GM23338 (cell line): ENCODE results near the gene NEK11. TPM values are rescaled to one million over a fixed set of nuclear protein-coding genes. Genes with fewer than 3 reads are reported as not detected.

Experiments used
- ATAC-seq: fragments of 200-7000 bp; cut with Tn5 transposase; 3 replicates; pipeline ENCODE4 v1.9.1; 2020
- DNase-seq: peaks from one replicate; pipeline ENCODE4 v3.0.0-alpha.2; 2015; ENCODE audit warnings: low spot score
- H2AFZ ChIP-seq: fragments of 200-600 bp; sonication (generic); 2 replicates; pipeline ENCODE4 v1.8.0; 2016; ENCODE audit warnings: antibody characterized with exemption, mild to moderate bottlenecking, moderate library complexity
- H3F3A ChIP-seq: fragments of 200-600 bp; sonication (generic); replicated peaks from 2 replicates; pipeline ENCODE4 v1.8.0; 2017; ENCODE audit warnings: antibody characterized with exemption, mixed run types, low read depth
- H3K27ac ChIP-seq: fragments of 200-600 bp; sonication (generic); 2 replicates; pipeline ENCODE4 v1.6.1; 2016; ENCODE audit warnings: low read depth
- H3K27me3 ChIP-seq: fragments of 200-600 bp; sonication (generic); 2 replicates; pipeline ENCODE4 v1.8.0; 2016; ENCODE audit warnings: mild to moderate bottlenecking, mixed run types, moderate library complexity; ENCODE audit not compliant: insufficient read depth
- H3K36me3 ChIP-seq: fragments of 200-600 bp; sonication (generic); 2 replicates; pipeline ENCODE4 v1.8.0; 2016; ENCODE audit warnings: mild to moderate bottlenecking; ENCODE audit not compliant: insufficient read depth
- H3K4me1 ChIP-seq: fragments of 200-600 bp; sonication (generic); 2 replicates; pipeline ENCODE4 v1.8.0; 2016; ENCODE audit warnings: mild to moderate bottlenecking, moderate library complexity; ENCODE audit not compliant: insufficient read depth
- H3K4me2 ChIP-seq: fragments of 200-600 bp; sonication (generic); 2 replicates; pipeline ENCODE4 v1.7.1; 2017; ENCODE audit warnings: mixed run types
- H3K4me3 ChIP-seq: fragments of 200-600 bp; sonication (generic); 2 replicates; pipeline ENCODE4 v1.6.1; 2016; ENCODE audit warnings: mixed run types
- H3K79me2 ChIP-seq: fragments of 200-600 bp; sonication (generic); replicated peaks from 2 replicates; pipeline ENCODE4 v1.8.0; 2017; ENCODE audit warnings: mild to moderate bottlenecking; ENCODE audit not compliant: insufficient read depth
- H3K9me2 ChIP-seq: fragments of 200-600 bp; sonication (generic); 2 replicates; pipeline ENCODE4 v1.8.0; 2017; ENCODE audit not compliant: insufficient read depth
- H4K20me1 ChIP-seq: fragments of 200-600 bp; sonication (generic); replicated peaks from 2 replicates; pipeline ENCODE4 v1.8.0; 2017; ENCODE audit warnings: mild to moderate bottlenecking; ENCODE audit not compliant: insufficient read depth
- H3K27ac Mint-ChIP-seq: 2 replicates; pipeline ENCODE4 v1.8.0; 2020; ENCODE audit warnings: inconsistent platforms, mild to moderate bottlenecking, moderate library complexity, mixed read lengths
- H3K27me3 Mint-ChIP-seq: 3 replicates; pipeline ENCODE4 v1.8.0; 2022; ENCODE audit warnings: low read depth, mild to moderate bottlenecking, moderate library complexity, mixed read lengths, inconsistent platforms; ENCODE audit not compliant: insufficient read depth, poor library complexity
- H3K36me3 Mint-ChIP-seq: 3 replicates; pipeline ENCODE4 v1.8.0; 2021; ENCODE audit warnings: low read depth, mild to moderate bottlenecking, inconsistent platforms, moderate library complexity, mixed read lengths
- H3K4me1 Mint-ChIP-seq: 3 replicates; pipeline ENCODE4 v1.8.0; 2020; ENCODE audit warnings: mild to moderate bottlenecking, inconsistent platforms, mixed read lengths
- H3K4me3 Mint-ChIP-seq: 3 replicates; pipeline ENCODE4 v1.8.0; 2021; ENCODE audit warnings: moderate library complexity, mild to moderate bottlenecking, inconsistent platforms, mixed read lengths
- H3K9me3 Mint-ChIP-seq: 3 replicates; pipeline ENCODE4 v1.8.0; 2020; ENCODE audit warnings: moderate library complexity, mild to moderate bottlenecking, inconsistent platforms, mixed read lengths
- CTCF ChIP-seq, 2 experiments: fragments of 200-600 bp in 1 of 2; sonication (generic) in 1 of 2; conservative IDR thresholded peaks; 2 replicates each; pipeline versions ENCODE4 v1.5.1 to v1.6.1; 2016 to 2017; ENCODE audit warnings: antibody characterized with exemption in 2 of 2, low read depth in 2 of 2, mild to moderate bottlenecking in 2 of 2, moderate library complexity in 1 of 2
- ETS1 ChIP-seq: IDR thresholded peaks from 2 replicates; pipeline ENCODE4 v1.6.1; 2016; ENCODE audit warnings: antibody characterized with exemption
- EZH2 ChIP-seq: fragments of 200-600 bp; sonication (generic); IDR thresholded peaks from one replicate; pipeline ENCODE4 v1.8.0; 2017; ENCODE audit warnings: antibody characterized with exemption, mild to moderate bottlenecking, low read depth; ENCODE audit not compliant: unreplicated experiment
- EZH2phosphoT487 ChIP-seq: fragments of 200-600 bp; sonication (generic); IDR thresholded peaks from one replicate; pipeline ENCODE4 v1.8.1; 2018; ENCODE audit warnings: antibody characterized with exemption; ENCODE audit not compliant: unreplicated experiment
- JUNB ChIP-seq: IDR thresholded peaks from one replicate; pipeline ENCODE4 v1.6.1; 2016; ENCODE audit warnings: antibody characterized with exemption; ENCODE audit not compliant: unreplicated experiment
- NANOG ChIP-seq: IDR thresholded peaks from 2 replicates; pipeline ENCODE4 v1.6.1; 2016; ENCODE audit warnings: antibody characterized with exemption, borderline replicate concordance
- POLR2AphosphoS5 ChIP-seq: IDR thresholded peaks from 2 replicates; pipeline ENCODE4 v1.6.1; 2016; ENCODE audit warnings: antibody characterized with exemption, low read depth
- REST ChIP-seq: IDR thresholded peaks from one replicate; pipeline ENCODE4 v1.6.1; 2018; ENCODE audit warnings: antibody characterized with exemption; ENCODE audit not compliant: unreplicated experiment
- STAT1 ChIP-seq: IDR thresholded peaks from one replicate; pipeline ENCODE4 v1.6.1; 2016; ENCODE audit warnings: antibody characterized with exemption; ENCODE audit not compliant: unreplicated experiment
- ZNF114 ChIP-seq: fragments of 250-450 bp; sonication (Bioruptor Pico); IDR thresholded peaks from 2 replicates; pipeline ENCODE4 v1.5.0; 2020; ENCODE audit warnings: mild to moderate bottlenecking, moderate library complexity
- ZNF331 ChIP-seq: fragments of 250-450 bp; sonication (Bioruptor Pico); IDR thresholded peaks from 2 replicates; pipeline ENCODE4 v1.5.0; 2020; ENCODE audit warnings: low read depth, mild to moderate bottlenecking, moderate library complexity
- polyA plus RNA-seq: library from polyadenylated mRNA; unstranded; fragments of >200 nt; fragmentation: Nextera tagmentation; extraction: Ambion mirVana; gene quantifications from 2 replicates; pipeline ENCODE4 v1.2.1, GENCODE V29; 2016
- total RNA-seq: library from RNA; depleted of rRNA; stranded (reverse); fragments of >200 nt; shearing (Covaris generic); gene quantifications from 2 replicates; pipeline ENCODE4 v1.2.3, GENCODE V29; 2014
- TF ChIP-seq, protein P1 (sequence below): fragments of 250-450 bp; sonication (Bioruptor Pico); IDR thresholded peaks from 2 replicates; pipeline ENCODE4 v1.5.0; 2020; ENCODE audit warnings: mild to moderate bottlenecking, moderate library complexity

The NEK11 gene
- total and polyA plus RNA-seq, 2 experiments from 2014 or later: 0.80 to 1.1 TPM

GRCh38 chr3:131020122-131020693 is 6.5 kb upstream of the NEK11 start (continued):
- TF ChIP-seq POLR2AphosphoS5 (no peak), ZNF331 (CRISPR knock-in tag) (no peak)

DNA sequence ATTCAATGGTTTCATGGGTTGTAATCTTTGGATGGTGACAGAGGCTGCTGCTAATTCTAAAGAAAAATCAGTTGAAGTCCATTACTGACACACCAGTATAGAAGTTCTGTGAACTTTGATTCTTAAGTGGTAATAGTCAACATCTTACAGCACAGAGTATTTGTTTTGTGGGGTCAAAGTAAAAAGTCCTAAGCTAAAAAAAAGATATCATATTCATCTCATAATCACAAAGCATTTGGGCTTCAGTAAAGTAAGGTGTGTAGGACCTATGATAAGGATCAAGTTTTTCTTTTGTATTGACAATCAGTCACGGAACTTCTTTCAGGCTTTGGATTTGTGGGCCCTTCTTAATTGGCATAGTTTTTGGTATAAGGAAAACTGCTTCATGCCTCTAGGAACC is 1.1 kb upstream of the NEK11 start:
- peak overlapping the region; percentile 86; the same call in 1 of the 2 replicates for H3K27ac Mint-ChIP-seq
- no peaks in the 10 kb centered on the region for H3K9me2 ChIP-seq
- 0 out of 2 replicates have a peak, but pooled peaks cover 3% of the 10 kb centered on the region for H3F3A ChIP-seq
- 0 out of 2 replicates have a peak, but pooled peaks cover 4% of the 10 kb centered on the region for H4K20me1 ChIP-seq
- peak overlapping the region; percentile 88 for H3K4me3 Mint-ChIP-seq
- H3K27me3 Mint-ChIP-seq: no peaks in the 10 kb centered on the region
- peaks cover 13% of the 10 kb centered on the region for H3K4me1 Mint-ChIP-seq
- H3K79me2 ChIP-seq: no peaks in the 10 kb centered on the region
- no peak overlapping the region for H2AFZ ChIP-seq
- no peak overlapping the region for H3K27ac ChIP-seq
- DNase-seq (no peak), ATAC-seq (no peak)
- no peaks in the 10 kb centered on the region for H3K27me3 ChIP-seq
- no peaks in the 10 kb centered on the region; the same call in 1 of the 2 replicates for H3K36me3 ChIP-seq
- H3K4me1 ChIP-seq: peaks cover 14% of the 10 kb centered on the region; the same call in 1 of the 2 replicates
- peak overlapping the region; percentile 96 for H3K4me2 ChIP-seq
- H3K4me3 ChIP-seq: peak overlapping the region; percentile 67
- H3K9me3 Mint-ChIP-seq: no peaks in the 10 kb centered on the region
- H3K36me3 Mint-ChIP-seq: peaks cover 7% of the 10 kb centered on the region; the same call in 1 of the 3 replicates
- TF ChIP-seq, protein P1, sequence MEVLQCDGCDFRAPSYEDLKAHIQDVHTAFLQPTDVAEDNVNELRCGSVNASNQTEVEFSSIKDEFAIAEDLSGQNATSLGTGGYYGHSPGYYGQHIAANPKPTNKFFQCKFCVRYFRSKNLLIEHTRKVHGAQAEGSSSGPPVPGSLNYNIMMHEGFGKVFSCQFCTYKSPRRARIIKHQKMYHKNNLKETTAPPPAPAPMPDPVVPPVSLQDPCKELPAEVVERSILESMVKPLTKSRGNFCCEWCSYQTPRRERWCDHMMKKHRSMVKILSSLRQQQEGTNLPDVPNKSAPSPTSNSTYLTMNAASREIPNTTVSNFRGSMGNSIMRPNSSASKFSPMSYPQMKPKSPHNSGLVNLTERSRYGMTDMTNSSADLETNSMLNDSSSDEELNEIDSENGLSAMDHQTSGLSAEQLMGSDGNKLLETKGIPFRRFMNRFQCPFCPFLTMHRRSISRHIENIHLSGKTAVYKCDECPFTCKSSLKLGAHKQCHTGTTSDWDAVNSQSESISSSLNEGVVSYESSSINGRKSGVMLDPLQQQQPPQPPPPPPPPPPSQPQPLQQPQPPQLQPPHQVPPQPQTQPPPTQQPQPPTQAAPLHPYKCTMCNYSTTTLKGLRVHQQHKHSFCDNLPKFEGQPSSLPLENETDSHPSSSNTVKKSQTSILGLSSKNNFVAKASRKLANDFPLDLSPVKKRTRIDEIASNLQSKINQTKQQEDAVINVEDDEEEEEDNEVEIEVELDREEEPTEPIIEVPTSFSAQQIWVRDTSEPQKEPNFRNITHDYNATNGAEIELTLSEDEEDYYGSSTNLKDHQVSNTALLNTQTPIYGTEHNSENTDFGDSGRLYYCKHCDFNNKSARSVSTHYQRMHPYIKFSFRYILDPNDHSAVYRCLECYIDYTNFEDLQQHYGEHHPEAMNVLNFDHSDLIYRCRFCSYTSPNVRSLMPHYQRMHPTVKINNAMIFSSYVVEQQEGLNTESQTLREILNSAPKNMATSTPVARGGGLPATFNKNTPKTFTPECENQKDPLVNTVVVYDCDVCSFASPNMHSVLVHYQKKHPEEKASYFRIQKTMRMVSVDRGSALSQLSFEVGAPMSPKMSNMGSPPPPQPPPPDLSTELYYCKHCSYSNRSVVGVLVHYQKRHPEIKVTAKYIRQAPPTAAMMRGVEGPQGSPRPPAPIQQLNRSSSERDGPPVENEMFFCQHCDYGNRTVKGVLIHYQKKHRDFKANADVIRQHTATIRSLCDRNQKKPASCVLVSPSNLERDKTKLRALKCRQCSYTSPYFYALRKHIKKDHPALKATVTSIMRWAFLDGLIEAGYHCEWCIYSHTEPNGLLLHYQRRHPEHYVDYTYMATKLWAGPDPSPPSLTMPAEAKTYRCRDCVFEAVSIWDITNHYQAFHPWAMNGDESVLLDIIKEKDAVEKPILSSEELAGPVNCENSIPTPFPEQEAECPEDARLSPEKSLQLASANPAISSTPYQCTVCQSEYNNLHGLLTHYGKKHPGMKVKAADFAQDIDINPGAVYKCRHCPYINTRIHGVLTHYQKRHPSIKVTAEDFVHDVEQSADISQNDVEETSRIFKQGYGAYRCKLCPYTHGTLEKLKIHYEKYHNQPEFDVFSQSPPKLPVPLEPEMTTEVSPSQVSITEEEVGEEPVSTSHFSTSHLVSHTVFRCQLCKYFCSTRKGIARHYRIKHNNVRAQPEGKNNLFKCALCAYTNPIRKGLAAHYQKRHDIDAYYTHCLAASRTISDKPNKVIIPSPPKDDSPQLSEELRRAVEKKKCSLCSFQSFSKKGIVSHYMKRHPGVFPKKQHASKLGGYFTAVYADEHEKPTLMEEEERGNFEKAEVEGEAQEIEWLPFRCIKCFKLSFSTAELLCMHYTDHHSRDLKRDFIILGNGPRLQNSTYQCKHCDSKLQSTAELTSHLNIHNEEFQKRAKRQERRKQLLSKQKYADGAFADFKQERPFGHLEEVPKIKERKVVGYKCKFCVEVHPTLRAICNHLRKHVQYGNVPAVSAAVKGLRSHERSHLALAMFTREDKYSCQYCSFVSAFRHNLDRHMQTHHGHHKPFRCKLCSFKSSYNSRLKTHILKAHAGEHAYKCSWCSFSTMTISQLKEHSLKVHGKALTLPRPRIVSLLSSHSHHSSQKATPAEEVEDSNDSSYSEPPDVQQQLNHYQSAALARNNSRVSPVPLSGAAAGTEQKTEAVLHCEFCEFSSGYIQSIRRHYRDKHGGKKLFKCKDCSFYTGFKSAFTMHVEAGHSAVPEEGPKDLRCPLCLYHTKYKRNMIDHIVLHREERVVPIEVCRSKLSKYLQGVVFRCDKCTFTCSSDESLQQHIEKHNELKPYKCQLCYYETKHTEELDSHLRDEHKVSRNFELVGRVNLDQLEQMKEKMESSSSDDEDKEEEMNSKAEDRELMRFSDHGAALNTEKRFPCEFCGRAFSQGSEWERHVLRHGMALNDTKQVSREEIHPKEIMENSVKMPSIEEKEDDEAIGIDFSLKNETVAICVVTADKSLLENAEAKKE (CRISPR knock-in tag): no peak
- no peak for TF ChIP-seq ZNF114 (CRISPR knock-in tag)
- no peak for TF ChIP-seq POLR2AphosphoS5
- TF ChIP-seq JUNB: no peak
- TF ChIP-seq ZNF331 (CRISPR knock-in tag): no peak
- no peak for TF ChIP-seq STAT1
- no peak for TF ChIP-seq ETS1
- TF ChIP-seq NANOG: no peak
- TF ChIP-seq REST: no peak
- TF ChIP-seq CTCF (conservative IDR thresholded peaks at IDR 0.05; ENCODE audit: low read depth in 2 of 2): no peak
- no peak for TF ChIP-seq EZH2
- TF ChIP-seq EZH2phosphoT487: no peak
